Stomach (tissue), 9 donors: ENCODE measurements around the gene VTI1A. TPM values are rescaled to one million over a fixed set of nuclear protein-coding genes. Genes with fewer than 3 reads are reported as not detected.
"Not testable (repeated sequence)": the region's sequence is repeated elsewhere in the genome, so short reads cannot be mapped to it uniquely, and the experiment has no call there.

Source experiments
- DNase-seq, 2 donors: peaks; one replicate each; pipeline versions ENCODE4 v3.0.0 to v3.0.0-alpha.2; 2013 to 2019
- H3K27ac ChIP-seq, 5 donors: fragments of 200-600 bp in 4 of 5; sonication (generic) in 4 of 5; one replicate each; pipeline ENCODE4 v1.5.1; 2013 to 2019; ENCODE audit warnings: mild to moderate bottlenecking in 1 of 5, moderate library complexity in 1 of 5
- H3K27me3 ChIP-seq, 3 donors: fragments of 200-600 bp; sonication (generic); one replicate each; pipeline ENCODE4 v1.5.1; 2017 to 2019; ENCODE audit warnings: mixed run types in 1 of 3
- H3K36me3 ChIP-seq, 4 donors: fragments of 200-600 bp; sonication (generic); 1 replicate in 3 of 4; 2 replicates in 1 of 4; pipeline ENCODE4 v1.5.1; 2016 to 2019
- H3K4me1 ChIP-seq, 4 donors: fragments of 200-600 bp; sonication (generic); one replicate each; pipeline ENCODE4 v1.5.1; 2016 to 2019
- H3K4me3 ChIP-seq, 4 donors: fragments of 200-600 bp; sonication (generic) in 3 of 4; one replicate each; pipeline ENCODE4 v1.5.1; 2016 to 2019; ENCODE audit warnings: mild to moderate bottlenecking in 1 of 4
- H3K9me3 ChIP-seq, 4 donors: fragments of 200-600 bp; sonication (generic); one replicate each; pipeline ENCODE4 v1.5.1; 2016 to 2019
- EP300 ChIP-seq: sonication (generic); formaldehyde crosslinking; IDR thresholded peaks from one replicate; pipeline ENCODE4 v1.6.1; 2017; ENCODE audit warnings: antibody characterized with exemption
- POLR2A ChIP-seq, 4 donors: fragments of 450-650 bp; IDR thresholded peaks; one replicate each; pipeline ENCODE4 v1.6.1; 2016; ENCODE audit warnings: antibody characterized with exemption in 4 of 4, control low read depth in 2 of 4, mild to moderate bottlenecking in 1 of 4, moderate library complexity in 1 of 4
- POLR2AphosphoS5 ChIP-seq, 3 donors: sonication (generic); formaldehyde crosslinking; IDR thresholded peaks; one replicate each; pipeline ENCODE4 v1.6.1; 2016; ENCODE audit warnings: antibody characterized with exemption in 3 of 3
- WGBS, 5 donors: extraction: QIAGEN DNeasy Blood & Tissue Kit in 3 of 5; methylation state at CpG; one replicate each; pipeline versions ENCODE4 v1.1.5 to v1.1.7; 2013 to 2018; 5-methylcytosine and 5-hydroxymethylcytosine counted together
- intact Hi-C: fragments of 100-400 bp; cut with DNase I; formaldehyde crosslinking; loops from one replicate; pipeline ENCODE4 v1.15.1; 2023; ENCODE audit warnings: low total_unique reads
- polyA plus RNA-seq, 3 donors: library from polyadenylated mRNA; stranded (reverse); fragments of 200-250 nt; gene quantifications; one replicate each; pipeline ENCODE4 v1.2.3, GENCODE V29; 2013
- total RNA-seq, 5 donors: library from RNA; depleted of rRNA; stranded (reverse); fragments of >200 nt; gene quantifications; one replicate each; pipeline versions ENCODE4 v1.1.0 to v1.2.3, GENCODE V29; 2014 to 2016
- TF ChIP-seq, protein P1 (sequence below), 7 experiments: fragments of 450-650 bp in 4 of 7; fragments of 200-600 bp in 3 of 7; sonication (generic) in 3 of 7; IDR thresholded peaks; one replicate each; pipeline ENCODE4 v1.5.1; 2016 to 2019; ENCODE audit warnings: antibody characterized with exemption in 7 of 7, control low read depth in 2 of 7, mild to moderate bottlenecking in 1 of 7
- donor health status: healthy with polysubstance abuse.
- donor health status: Bipolar disorder and iron deficiency.
- donor health status: healthy.

Gene VTI1A
- total and polyA plus RNA-seq, 8 donors, result 6.5 to 222 (median 57.4) TPM

DNA sequence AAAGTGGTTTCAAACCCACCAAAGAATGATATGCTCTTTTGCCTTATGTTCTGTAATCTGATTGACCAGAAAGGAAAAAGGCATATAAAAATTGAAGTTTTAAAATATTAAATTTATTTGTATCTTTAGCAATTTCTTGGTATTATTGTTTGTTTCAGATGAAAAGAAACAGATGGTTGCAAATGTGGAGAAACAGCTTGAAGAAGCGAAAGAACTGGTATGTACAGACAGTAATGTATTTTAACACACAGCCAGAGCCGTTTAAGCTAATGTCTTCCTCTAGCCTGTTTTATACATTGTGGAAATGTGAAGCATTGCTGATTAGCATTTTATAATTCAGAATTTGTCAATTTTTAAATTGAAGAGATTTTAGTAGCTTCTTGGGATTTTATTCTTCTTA lies 13.4 kb downstream of the VTI1A start:
- DNase-seq, result no peak
- WGBS, 5 donors, result 89 to 98% (median 94%) methylated on average over 2 of the region's 2 CpGs

DNA sequence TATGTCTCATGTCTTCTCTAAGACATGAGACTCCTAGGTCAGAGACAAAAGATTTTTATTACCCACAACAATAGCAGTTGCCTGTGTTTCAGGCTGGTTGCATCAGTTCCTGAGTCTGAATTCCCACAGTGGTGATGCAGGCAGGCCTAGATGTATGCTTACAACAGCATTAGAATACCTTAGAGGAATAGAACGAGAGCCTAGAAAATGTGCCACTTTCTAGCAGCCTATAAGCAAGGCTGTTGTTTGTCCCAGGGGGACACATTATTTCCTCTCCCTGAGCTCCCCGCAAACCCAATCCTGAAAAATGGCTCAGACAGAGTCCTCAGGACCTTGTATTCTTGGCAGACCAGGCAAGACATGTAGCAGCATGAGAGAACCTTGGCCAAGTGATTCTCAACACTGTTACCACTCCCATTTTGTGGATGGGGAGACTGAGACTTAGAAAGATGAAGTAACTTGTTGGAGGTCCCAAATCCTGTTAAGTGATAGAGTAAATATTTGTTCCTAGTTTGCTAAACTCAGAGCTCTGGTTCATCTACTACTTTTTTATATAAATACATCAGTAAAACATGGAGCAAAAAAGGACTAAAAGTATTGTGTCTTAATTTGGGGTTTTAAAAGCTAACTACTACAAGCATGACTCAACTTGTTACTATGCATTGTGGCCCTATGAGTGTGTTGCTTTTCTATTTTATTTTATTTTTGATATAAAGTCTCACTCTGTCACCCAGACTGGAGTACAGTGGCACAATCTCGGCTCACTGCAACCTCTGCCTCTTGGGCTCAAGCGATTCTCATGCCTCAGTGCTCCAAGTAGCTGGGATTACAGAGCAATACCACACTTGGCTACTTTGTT lies 14.2 kb downstream of the VTI1A start:
- Histone ChIP-seq H3K4me3 (no peak overlapping the region), H3K27me3 (no peaks in the 10 kb centered on the region), H3K36me3 (peaks cover 0 to 50% (median 44%) of the 10 kb centered on the region in 4 donors), H3K27ac (no peak overlapping the region), H3K9me3 (no peaks in the 10 kb centered on the region), H3K4me1 (no peaks in the 10 kb centered on the region)
- no peak for DNase-seq
- intact Hi-C loops, result no loop called here
- TF ChIP-seq, protein P1, sequence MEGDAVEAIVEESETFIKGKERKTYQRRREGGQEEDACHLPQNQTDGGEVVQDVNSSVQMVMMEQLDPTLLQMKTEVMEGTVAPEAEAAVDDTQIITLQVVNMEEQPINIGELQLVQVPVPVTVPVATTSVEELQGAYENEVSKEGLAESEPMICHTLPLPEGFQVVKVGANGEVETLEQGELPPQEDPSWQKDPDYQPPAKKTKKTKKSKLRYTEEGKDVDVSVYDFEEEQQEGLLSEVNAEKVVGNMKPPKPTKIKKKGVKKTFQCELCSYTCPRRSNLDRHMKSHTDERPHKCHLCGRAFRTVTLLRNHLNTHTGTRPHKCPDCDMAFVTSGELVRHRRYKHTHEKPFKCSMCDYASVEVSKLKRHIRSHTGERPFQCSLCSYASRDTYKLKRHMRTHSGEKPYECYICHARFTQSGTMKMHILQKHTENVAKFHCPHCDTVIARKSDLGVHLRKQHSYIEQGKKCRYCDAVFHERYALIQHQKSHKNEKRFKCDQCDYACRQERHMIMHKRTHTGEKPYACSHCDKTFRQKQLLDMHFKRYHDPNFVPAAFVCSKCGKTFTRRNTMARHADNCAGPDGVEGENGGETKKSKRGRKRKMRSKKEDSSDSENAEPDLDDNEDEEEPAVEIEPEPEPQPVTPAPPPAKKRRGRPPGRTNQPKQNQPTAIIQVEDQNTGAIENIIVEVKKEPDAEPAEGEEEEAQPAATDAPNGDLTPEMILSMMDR (IDR thresholded peaks at IDR 0.05), result no peak
- TF ChIP-seq POLR2AphosphoS5 (IDR thresholded peaks at IDR 0.05), result no peak
- no peak for TF ChIP-seq POLR2A (IDR thresholded peaks at IDR 0.05)
- no peak for TF ChIP-seq EP300
- WGBS, 5 donors, result 95 to 99% (median 97%) methylated on average over 4 of the region's 4 CpGs

More for the DNA sequence above, 13.4 kb downstream of the VTI1A start:
- Histone ChIP-seq H3K4me3 (no peak overlapping the region), H3K9me3 (no peaks in the 10 kb centered on the region), H3K4me1 (no peaks in the 10 kb centered on the region), H3K36me3 (peaks cover 0 to 41% (median 35%) of the 10 kb centered on the region in 4 donors), H3K27me3 (no peaks in the 10 kb centered on the region), H3K27ac (no peak overlapping the region)
- no peak for TF ChIP-seq EP300
- no peak for TF ChIP-seq POLR2AphosphoS5 (IDR thresholded peaks at IDR 0.05)
- TF ChIP-seq POLR2A (IDR thresholded peaks at IDR 0.05), result no peak
- TF ChIP-seq, protein P1 (IDR thresholded peaks at IDR 0.05), result no peak
- intact Hi-C loops, result no loop called here

DNA sequence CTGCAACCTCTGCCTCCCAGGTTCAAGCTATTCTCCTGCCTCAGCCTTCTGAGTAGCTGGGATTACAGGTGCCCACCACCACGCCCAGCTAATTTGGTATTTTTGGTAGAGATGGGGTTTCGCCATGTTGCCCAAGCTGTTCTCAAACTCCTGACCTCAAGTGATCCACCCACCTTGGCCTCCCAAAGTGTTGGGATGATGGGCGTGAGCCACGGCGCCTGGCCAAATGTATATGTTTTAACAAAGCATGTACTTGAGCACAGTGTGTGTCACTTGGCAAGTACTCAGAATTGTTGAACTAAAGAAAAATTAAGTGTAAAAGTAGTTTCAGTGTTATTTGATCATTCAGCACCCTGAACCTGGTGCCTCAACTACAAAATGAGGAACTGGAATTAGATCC lies 17.1 kb downstream of the VTI1A start:
- H3K27me3 ChIP-seq, H3K4me3 ChIP-seq, intact Hi-C loops, H3K4me1 ChIP-seq, H3K9me3 ChIP-seq, DNase-seq, H3K27ac ChIP-seq: not testable (repeated sequence)
- H3K36me3 ChIP-seq, result peaks cover 0 to 73% (median 69%) of the 10 kb centered on the region in 4 donors
- WGBS, 5 donors, result 90 to 99% (median 97%) methylated on average over 4 to 5 of the region's 5 CpGs

DNA sequence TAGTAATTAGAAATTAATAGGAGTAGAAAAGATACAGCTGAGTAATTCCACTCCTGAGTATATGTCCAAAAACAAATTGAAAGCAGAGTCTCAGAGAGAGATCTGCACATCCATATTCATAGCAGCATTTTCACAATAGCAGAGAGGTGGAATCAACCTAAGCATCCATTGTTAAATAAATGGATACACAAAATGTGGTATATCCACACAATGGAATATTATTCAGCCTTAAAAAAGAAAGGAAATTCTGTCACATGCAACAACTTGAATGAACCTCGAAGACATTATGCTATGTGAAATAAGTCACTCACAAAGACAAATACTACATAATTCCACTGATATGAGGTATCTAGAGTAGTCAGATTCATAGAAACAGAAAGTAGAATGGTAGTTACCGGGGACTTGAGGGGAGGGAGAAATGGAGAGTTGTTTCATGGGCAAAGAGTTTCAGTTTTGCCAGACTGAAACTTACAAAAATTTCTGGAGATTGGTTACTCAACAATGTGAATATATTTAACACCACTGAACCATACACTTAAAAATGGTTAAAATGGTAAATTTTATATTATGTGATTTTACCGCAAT lies 18.4 kb downstream of the VTI1A start:
- Histone ChIP-seq H3K4me1 (no peaks in the 10 kb centered on the region), H3K36me3 (peaks cover 0 to 78% (median 71%) of the 10 kb centered on the region in 4 donors), H3K9me3 (no peaks in the 10 kb centered on the region), H3K27me3 (no peaks in the 10 kb centered on the region), H3K4me3 (no peak overlapping the region), H3K27ac (no peak overlapping the region)
- WGBS, 5 donors, result 90 to 96% (median 94%) methylated on average over 3 of the region's 3 CpGs
- TF ChIP-seq POLR2AphosphoS5 (IDR thresholded peaks at IDR 0.05) (no peak), POLR2A (IDR thresholded peaks at IDR 0.05) (no peak), EP300 (no peak)
- TF ChIP-seq, protein P1 (IDR thresholded peaks at IDR 0.05), result no peak
- no peak for DNase-seq
- intact Hi-C loops, result no loop called here

DNA sequence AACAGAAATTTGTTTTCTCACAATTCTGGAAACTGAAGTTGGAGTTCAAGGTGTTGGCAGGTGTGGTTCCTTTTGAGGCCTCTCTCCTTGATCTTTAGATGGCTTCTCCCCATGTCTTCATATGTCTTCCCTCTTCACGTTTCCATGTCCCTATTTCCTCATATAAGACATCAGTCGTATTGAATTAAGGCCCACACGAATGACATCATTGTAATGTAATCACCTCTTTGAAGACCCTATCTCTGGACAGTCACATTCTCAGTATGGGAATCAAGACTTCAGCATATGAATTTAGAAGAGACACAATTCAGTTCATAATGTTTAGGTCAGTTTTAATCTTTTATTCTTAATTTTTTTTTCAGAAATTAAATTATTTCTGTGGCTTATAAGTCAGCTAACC lies 19.8 kb downstream of the VTI1A start:
- no peak for DNase-seq
- H3K27me3 ChIP-seq, result no peaks in the 10 kb centered on the region
- no peak for TF ChIP-seq EP300
- no peak for TF ChIP-seq POLR2A (IDR thresholded peaks at IDR 0.05)
- TF ChIP-seq POLR2AphosphoS5 (IDR thresholded peaks at IDR 0.05), result no peak
- TF ChIP-seq, protein P1 (IDR thresholded peaks at IDR 0.05), result no peak
- intact Hi-C loops, result no loop called here
- H3K9me3 ChIP-seq, result no peaks in the 10 kb centered on the region
- no peak overlapping the region for H3K27ac ChIP-seq
- peaks cover 0 to 67% (median 59%) of the 10 kb centered on the region in 4 donors for H3K36me3 ChIP-seq
- H3K4me1 ChIP-seq, result no peaks in the 10 kb centered on the region
- H3K4me3 ChIP-seq, result no peak overlapping the region
- 87 to 97% (median 93%) methylated on average over 3 of the region's 3 CpGs for WGBS, 5 donors
